Neutrophil (primary cell): Measurements from ENCODE around the gene RRP8.
A peak's percentile ranks its signal among the peaks of the same experiment; 100 is the strongest.

Source experiments
- H3K27ac ChIP-seq: fragments of 200-600 bp; sonication (generic); 2 replicates; pipeline ENCODE4 v1.5.1; 2016; ENCODE audit warnings: mild to moderate bottlenecking, moderate library complexity
- H3K27me3 ChIP-seq: fragments of 200-600 bp; sonication (generic); 2 replicates; pipeline ENCODE4 v1.6.0; 2016; ENCODE audit warnings: mild to moderate bottlenecking
- H3K36me3 ChIP-seq: fragments of 200-600 bp; sonication (generic); 2 replicates; pipeline ENCODE4 v1.5.1; 2017
- H3K4me1 ChIP-seq, 2 experiments: fragments of 200-600 bp in 1 of 2; sonication (generic) in 1 of 2; 1 replicate in 1 of 2; 2 replicates in 1 of 2; pipeline versions ENCODE4 v1.5.1 to v1.6.1; 2013 to 2016; ENCODE audit warnings: low read depth in 1 of 2, low read length in 1 of 2, mild to moderate bottlenecking in 1 of 2, moderate library complexity in 1 of 2; ENCODE audit not compliant: control insufficient read depth in 1 of 2, insufficient read depth in 1 of 2
- H3K4me3 ChIP-seq, 2 experiments: fragments of 200-600 bp in 1 of 2; sonication (generic) in 1 of 2; 1 replicate in 1 of 2; 2 replicates in 1 of 2; pipeline ENCODE4 v1.5.1; 2013 to 2016; ENCODE audit warnings: low read depth in 1 of 2, low read length in 1 of 2, mild to moderate bottlenecking in 1 of 2, moderate library complexity in 1 of 2
- H3K9me3 ChIP-seq: fragments of 200-600 bp; sonication (generic); 2 replicates; pipeline ENCODE4 v1.5.1; 2016
- TF ChIP-seq, protein P1 (sequence below): fragments of 200-600 bp; sonication (generic); IDR thresholded peaks from 2 replicates; pipeline ENCODE4 v1.5.1; 2016; ENCODE audit warnings: antibody characterized with exemption

The RRP8 gene

DNA sequence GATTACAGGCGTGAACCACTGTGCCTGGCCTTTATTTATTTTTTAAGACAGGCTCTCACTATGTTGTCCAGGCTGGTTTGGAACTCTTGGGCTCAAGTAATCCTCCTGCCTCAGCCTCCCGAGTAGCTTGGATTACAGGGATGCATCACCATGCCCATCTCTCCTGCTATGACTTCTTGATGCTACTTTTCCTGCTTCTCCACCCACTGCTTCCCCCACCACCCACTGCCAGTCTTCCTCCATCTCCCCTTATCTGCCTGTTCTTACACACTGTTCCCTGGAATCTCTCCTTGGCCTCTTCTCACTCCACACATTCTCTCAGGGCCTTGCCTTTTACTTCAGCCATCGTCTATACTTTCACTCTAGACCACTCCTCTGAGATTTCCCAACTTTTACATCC, 33.1 kb upstream of the RRP8 start:
- H3K9me3 ChIP-seq: no peaks in the 10 kb centered on the region
- H3K27ac ChIP-seq: no peak overlapping the region
- no peaks in the 10 kb centered on the region for H3K36me3 ChIP-seq
- peaks cover 17% of the 10 kb centered on the region in 2 experiments for H3K4me1 ChIP-seq
- TF ChIP-seq, protein P1, sequence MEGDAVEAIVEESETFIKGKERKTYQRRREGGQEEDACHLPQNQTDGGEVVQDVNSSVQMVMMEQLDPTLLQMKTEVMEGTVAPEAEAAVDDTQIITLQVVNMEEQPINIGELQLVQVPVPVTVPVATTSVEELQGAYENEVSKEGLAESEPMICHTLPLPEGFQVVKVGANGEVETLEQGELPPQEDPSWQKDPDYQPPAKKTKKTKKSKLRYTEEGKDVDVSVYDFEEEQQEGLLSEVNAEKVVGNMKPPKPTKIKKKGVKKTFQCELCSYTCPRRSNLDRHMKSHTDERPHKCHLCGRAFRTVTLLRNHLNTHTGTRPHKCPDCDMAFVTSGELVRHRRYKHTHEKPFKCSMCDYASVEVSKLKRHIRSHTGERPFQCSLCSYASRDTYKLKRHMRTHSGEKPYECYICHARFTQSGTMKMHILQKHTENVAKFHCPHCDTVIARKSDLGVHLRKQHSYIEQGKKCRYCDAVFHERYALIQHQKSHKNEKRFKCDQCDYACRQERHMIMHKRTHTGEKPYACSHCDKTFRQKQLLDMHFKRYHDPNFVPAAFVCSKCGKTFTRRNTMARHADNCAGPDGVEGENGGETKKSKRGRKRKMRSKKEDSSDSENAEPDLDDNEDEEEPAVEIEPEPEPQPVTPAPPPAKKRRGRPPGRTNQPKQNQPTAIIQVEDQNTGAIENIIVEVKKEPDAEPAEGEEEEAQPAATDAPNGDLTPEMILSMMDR: no peak
- no peaks in the 10 kb centered on the region for H3K27me3 ChIP-seq
- no peak overlapping the region for H3K4me3 ChIP-seq

DNA sequence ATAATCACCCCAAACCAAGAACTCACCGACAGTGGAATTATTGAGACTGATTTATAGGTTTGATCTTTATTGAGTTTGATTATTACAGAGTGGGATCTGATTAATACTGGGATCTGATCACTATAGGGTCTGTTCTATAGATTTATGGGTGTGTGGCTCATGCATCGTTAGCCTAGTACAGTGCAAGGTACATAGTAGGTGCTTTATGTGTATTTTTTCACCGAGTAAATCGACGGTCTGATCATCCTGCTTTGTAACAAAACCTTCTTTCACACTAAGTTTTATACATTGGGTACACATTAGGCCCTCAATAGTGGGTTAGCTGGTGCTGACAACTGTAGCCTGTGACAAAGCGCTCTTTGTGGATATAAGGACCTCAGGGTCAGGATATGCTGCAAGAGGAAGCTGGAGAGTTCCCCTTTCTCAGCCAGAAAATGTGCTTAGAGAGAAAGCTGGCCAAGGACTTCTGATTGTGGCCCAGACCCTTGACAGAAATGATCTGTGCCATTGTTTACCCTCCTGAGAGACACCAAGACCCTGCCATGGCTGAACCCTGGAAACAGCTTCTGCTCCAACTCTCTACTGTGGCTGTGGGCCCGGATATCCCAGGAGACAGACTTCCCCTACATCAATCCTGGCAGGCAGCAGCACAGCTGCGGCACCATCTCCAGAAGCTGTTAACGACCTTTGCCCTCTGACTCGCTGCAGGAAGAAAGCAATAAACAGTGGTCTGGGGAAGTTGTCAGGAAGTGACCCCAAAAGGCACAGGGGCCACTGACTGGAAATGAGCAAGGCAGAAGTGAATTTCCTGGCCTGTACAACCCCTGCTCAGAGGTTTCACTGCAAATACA, 31.9 kb upstream of the RRP8 start:
- Histone ChIP-seq H3K4me1 (peaks cover 17% of the 10 kb centered on the region in 2 experiments), H3K9me3 (no peaks in the 10 kb centered on the region), H3K27ac (peak overlapping the region; percentile 84), H3K27me3 (no peaks in the 10 kb centered on the region), H3K4me3 (peak overlapping the region in 1 of 2 experiments; percentile 6), H3K36me3 (no peaks in the 10 kb centered on the region)
- TF ChIP-seq, protein P1: no peak

DNA sequence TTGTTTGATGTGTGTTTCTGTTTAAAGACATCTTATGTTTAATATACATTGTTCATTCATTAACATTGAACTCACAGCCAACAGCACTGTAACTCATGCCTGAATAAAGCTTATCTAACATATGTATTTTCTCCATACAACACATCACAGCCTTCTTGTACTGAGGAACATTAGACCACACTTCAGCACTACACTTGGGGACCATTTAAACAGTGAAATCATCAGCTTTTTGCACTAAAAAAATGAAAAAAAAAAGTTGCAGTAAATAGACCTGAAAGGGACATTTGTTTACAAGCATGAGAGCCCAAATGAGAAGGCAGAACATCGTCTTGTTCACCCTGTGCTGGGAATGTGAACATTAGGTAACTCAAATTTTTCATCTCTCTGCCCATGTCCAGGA, 31.1 kb upstream of the RRP8 start:
- TF ChIP-seq, protein P1: no peak
- H3K27ac ChIP-seq: peak overlapping the region; percentile 84
- no peaks in the 10 kb centered on the region for H3K36me3 ChIP-seq
- H3K4me3 ChIP-seq: no peak overlapping the region
- H3K27me3 ChIP-seq: no peaks in the 10 kb centered on the region
- peaks cover 17% of the 10 kb centered on the region in 2 experiments for H3K4me1 ChIP-seq
- H3K9me3 ChIP-seq: no peaks in the 10 kb centered on the region

DNA sequence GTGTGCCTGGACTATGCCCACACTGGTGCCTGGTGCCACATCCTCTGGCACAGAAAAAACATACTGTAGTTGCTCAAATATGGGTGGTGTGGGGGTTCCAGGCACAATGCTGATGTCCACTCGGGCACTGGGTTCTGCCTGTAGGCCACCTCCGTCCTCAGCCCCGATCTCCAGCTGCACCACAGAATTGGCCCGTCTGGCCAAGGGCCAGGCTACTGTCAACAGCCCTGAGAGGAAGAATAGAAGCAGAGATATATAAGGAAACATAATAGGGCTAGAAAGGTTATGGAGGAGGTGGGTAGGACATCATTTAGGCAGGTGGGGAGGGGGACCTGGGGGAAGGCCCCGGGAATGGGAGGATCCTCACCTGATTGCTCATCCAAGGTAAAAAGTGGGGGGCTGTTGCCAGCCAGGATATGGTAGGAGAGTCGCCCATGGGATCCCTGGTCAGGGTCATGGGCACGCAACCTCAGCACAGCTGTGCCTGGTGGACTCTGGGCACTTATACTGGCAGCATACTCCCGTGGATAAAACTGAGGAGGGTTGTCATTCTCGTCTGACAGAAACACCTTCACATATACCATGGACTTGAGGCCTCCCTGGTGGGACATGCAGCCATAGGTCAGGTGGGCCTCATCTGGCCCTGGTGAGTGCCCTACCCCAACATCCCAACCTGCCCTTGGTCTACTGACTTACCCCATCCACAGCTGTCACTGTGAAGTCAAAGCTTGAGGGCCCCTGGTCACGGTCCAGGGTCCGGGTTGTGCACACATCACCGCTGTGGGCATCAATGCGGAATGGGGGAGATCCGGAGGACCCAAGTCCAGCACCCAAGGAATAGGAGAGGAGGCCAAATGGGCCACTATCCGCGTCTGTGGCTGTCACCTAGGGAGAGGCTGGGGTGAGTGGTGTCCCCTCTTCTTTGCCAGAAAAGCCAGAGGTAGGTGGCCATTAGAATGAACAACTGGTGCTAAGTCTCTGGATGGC, 30.3 kb upstream of the RRP8 start:
- no peak overlapping the region for H3K27ac ChIP-seq
- no peaks in the 10 kb centered on the region for H3K9me3 ChIP-seq
- H3K4me1 ChIP-seq: peaks cover 17% of the 10 kb centered on the region in 2 experiments
- no peaks in the 10 kb centered on the region for H3K27me3 ChIP-seq
- no peaks in the 10 kb centered on the region for H3K36me3 ChIP-seq
- no peak overlapping the region for H3K4me3 ChIP-seq
- TF ChIP-seq, protein P1: no peak

DNA sequence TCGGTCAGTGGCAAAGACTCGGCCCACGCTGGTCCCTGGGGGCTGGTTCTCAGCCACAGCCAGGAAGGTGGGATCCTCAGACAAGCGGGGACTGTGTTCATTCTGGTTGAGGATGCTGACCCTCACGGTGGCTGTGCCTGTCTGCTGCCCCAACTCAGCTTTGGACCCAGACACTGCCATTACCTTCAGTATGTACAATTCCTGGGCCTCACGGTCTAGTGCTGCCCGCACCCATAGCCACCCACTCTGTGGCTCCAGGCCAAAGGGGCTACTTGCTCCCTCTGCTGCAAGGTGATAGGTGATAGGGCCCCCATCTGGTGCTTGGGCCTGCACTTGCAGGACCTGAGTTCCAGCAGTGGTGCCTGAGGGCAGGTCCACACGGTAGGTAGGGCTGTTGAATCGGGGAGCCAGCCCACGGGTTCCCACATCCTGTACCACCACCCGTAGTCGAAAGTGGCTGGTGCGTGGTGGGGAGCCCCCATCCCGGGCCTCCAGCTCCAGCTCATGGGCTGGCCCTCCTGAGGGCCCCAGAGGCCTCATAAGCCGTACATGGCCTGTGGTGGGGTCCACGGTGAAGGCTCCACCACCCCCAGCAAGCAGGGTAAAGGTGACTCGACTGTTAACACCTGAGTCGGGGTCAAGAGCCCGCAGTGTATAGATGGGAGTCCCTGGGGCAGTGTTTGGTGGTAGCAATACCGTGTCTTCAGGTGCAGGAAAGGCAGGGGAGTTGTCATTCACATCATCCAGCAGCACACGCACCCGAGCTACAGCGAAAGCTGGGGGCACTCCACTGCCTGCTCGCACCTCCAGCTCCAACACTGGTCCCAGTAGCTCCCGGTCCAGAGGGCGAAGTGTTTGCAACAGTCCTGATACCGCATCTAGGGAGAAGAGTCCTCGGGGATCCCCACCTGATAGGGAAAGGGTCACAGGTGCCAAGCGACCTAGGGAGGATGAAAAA, 29.0 kb upstream of the RRP8 start:
- TF ChIP-seq, protein P1: no peak
- H3K4me1 ChIP-seq: peaks cover 17% of the 10 kb centered on the region in 2 experiments
- no peak overlapping the region for H3K27ac ChIP-seq
- no peaks in the 10 kb centered on the region for H3K9me3 ChIP-seq
- H3K27me3 ChIP-seq: no peaks in the 10 kb centered on the region
- no peak overlapping the region for H3K4me3 ChIP-seq
- no peaks in the 10 kb centered on the region for H3K36me3 ChIP-seq
